GM12891 (cell line): ENCODE measurements around the gene GABBR2.

ENCODE experiments used
- PAX5 ChIP-seq: IDR thresholded peaks from 2 replicates; pipeline ENCODE4 v1.6.1; 2011; ENCODE audit warnings: low read length, moderate library complexity, mild to moderate bottlenecking; ENCODE audit not compliant: insufficient read depth, severe bottlenecking
- POLR2A ChIP-seq: IDR thresholded peaks from 2 replicates; pipeline ENCODE4 v1.6.1; 2011; ENCODE audit warnings: low read depth, low read length, control low read depth
- POLR2AphosphoS5 ChIP-seq: IDR thresholded peaks from 2 replicates; pipeline ENCODE4 v1.6.1; 2011; ENCODE audit warnings: low read depth, low read length, control low read depth
- POU2F2 ChIP-seq: IDR thresholded peaks from 2 replicates; pipeline ENCODE4 v1.6.1; 2011; ENCODE audit warnings: low read depth, mild to moderate bottlenecking, control low read depth, low read length, moderate library complexity
- SPI1 ChIP-seq: IDR thresholded peaks from 2 replicates; pipeline ENCODE4 v1.6.1; 2011; ENCODE audit warnings: low read depth, low read length, control low read depth
- TAF1 ChIP-seq: IDR thresholded peaks from 2 replicates; pipeline ENCODE4 v1.6.1; 2011; ENCODE audit warnings: low read depth, low read length, control low read depth

DNA sequence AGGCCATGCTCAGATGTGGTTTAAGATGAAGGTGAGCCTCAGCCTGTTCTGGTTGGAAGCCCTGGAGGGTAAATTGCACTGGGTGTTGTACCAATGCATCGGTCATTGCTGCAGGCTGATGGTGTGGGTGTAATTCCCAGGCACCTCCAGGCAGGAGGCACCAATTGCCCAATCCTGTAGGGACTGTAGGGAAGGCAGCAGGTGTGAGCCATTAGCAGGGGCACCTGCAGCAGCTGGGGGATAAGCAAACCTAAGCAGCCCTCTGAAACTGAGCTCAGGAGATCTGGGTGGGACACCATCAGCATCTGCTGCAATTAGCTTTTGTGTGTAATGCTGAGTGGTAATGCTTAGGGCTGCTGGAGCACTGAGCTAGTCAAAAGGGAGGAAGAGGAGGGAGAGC, 263.2 kb downstream of the GABBR2 start:
- TF ChIP-seq POLR2AphosphoS5 (no peak), POLR2A (no peak), TAF1 (no peak), POU2F2 (no peak), PAX5 (no peak), SPI1 (no peak)
